K562 (cell line): ENCODE results near the gene CDPF1. TPM values are rescaled to one million over a fixed set of nuclear protein-coding genes. Genes with fewer than 3 reads are reported as not detected.

Source experiments
- CBX3 ChIP-seq, 2 experiments: IDR thresholded peaks; 1 replicate in 1 of 2; 2 replicates in 1 of 2; pipeline ENCODE4 v1.6.1; 2012; ENCODE audit warnings: inconsistent platforms in 2 of 2, low read length in 2 of 2, borderline replicate concordance in 1 of 2, control low read depth in 1 of 2
- CBX5 ChIP-seq: IDR thresholded peaks from 2 replicates; pipeline ENCODE4 v1.6.1; 2014; ENCODE audit warnings: low read depth, borderline replicate concordance
- KLF1 ChIP-seq: fragments of 450-650 bp; IDR thresholded peaks from 2 replicates; pipeline ENCODE4 v1.6.1; 2016; ENCODE audit warnings: missing genetic modification characterization, missing compliant biosample characterization
- PPARD ChIP-seq: fragments of 250-450 bp; sonication (Bioruptor Pico); IDR thresholded peaks from 2 replicates; pipeline ENCODE4 v1.8.0; 2022; ENCODE audit warnings: inconsistent platforms, mild to moderate bottlenecking, moderate library complexity
- TRIM28 ChIP-seq: fragments of 450-650 bp; IDR thresholded peaks from 2 replicates; pipeline ENCODE4 v1.6.1; 2017
- YBX1 ChIP-seq: fragments of 450-650 bp; IDR thresholded peaks from 2 replicates; pipeline ENCODE4 v1.7.1; 2016; ENCODE audit warnings: mild to moderate bottlenecking
- ZBTB17 ChIP-seq: fragments of 450-650 bp; formaldehyde crosslinking; IDR thresholded peaks from 2 replicates; pipeline ENCODE4 v1.4.0; 2020; ENCODE audit warnings: mild to moderate bottlenecking
- ZNF766 ChIP-seq: fragments of 200-800 bp; sonication (Bioruptor generic); conservative IDR thresholded peaks from 2 replicates; pipeline ENCODE4 v1.6.1; 2016; ENCODE audit warnings: missing genetic modification characterization, missing compliant biosample characterization
- polyA plus RNA-seq, 8 experiments: library from polyadenylated mRNA; depleted of rRNA in 4 of 8; stranded (reverse) in 5 of 8; unstranded in 3 of 8; fragments of >200 nt; fragmentation: Nextera tagmentation in 2 of 8; fragmentation: Illumina TruSeq in 1 of 8; extraction: Ambion mirVana in 2 of 8; extraction: Trizol in 1 of 8; gene quantifications; 2 replicates each; pipeline versions ENCODE4 v1.2.1 to v1.2.3, GENCODE V29; 2011 to 2014; ENCODE audit warnings: inconsistent platforms in 1 of 8, missing spikeins in 1 of 8
- total RNA-seq, 7 experiments: library from RNA; depleted of rRNA in 6 of 7; stranded (reverse); fragments of >200 nt in 6 of 7; fragmentation: Illumina TruSeq in 2 of 7; extraction: Trizol in 2 of 7; gene quantifications; 2 replicates each; pipeline versions ENCODE4 v1.2.1 to v1.2.3, GENCODE V29; 2011 to 2021; ENCODE audit warnings: low replicate concordance in 1 of 7
- TF ChIP-seq, protein P1 (sequence below): sonication (generic); formaldehyde crosslinking; IDR thresholded peaks from 2 replicates; pipeline ENCODE4 v1.9.0; 2022; ENCODE audit warnings: mild to moderate bottlenecking, missing genetic modification reagents
- TF ChIP-seq, protein P2 (sequence below): fragments of 450-650 bp; IDR thresholded peaks from 2 replicates; pipeline ENCODE4 v1.6.1; 2016
- TF ChIP-seq, protein P3 (sequence below): fragments of 450-650 bp; formaldehyde crosslinking; IDR thresholded peaks from 2 replicates; pipeline ENCODE4 v1.4.0; 2020; ENCODE audit warnings: mild to moderate bottlenecking, mixed read lengths

The CDPF1 gene
- total and polyA plus RNA-seq, 9 of the 15 experiments (the other 6 are each of a cell fraction or from before 2014, with no cell fraction given), result 0.84 to 19.5 (median 9.1) TPM

DNA sequence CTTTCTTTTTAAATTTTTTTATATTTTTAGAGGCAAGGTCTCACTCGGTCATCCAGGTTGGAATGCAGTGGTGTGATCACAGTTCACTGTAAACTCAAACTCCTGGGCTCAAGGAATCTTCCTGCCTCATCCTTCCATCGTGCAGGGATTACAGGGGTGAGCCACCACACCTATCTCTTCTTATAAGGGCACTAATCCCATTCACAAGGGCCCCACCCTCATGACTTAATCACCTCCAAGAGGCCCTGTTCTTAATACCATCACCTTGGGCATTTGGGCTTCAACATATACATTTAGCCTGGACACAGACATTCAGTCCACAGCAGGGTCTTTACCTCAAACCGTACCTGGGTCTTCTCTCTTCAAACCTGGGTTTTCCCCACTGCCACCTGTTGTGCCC, 42.1 kb upstream of the CDPF1 start (continued):
- no peak for TF ChIP-seq CBX5
- TF ChIP-seq, protein P1, sequence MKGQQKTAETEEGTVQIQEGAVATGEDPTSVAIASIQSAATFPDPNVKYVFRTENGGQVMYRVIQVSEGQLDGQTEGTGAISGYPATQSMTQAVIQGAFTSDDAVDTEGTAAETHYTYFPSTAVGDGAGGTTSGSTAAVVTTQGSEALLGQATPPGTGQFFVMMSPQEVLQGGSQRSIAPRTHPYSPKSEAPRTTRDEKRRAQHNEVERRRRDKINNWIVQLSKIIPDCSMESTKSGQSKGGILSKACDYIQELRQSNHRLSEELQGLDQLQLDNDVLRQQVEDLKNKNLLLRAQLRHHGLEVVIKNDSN (CRISPR knock-in tag), result no peak
- TF ChIP-seq CBX3 (IDR thresholded peaks at IDR 0.05; ENCODE audit: borderline replicate concordance in 1 of 2, low read length in 2 of 2), result no peak
- no peak for TF ChIP-seq ZBTB17 (CRISPR knock-in tag)
- no peak for TF ChIP-seq KLF1 (tag)
- no peak for TF ChIP-seq PPARD (CRISPR knock-in tag)
- no peak for TF ChIP-seq TRIM28
- TF ChIP-seq, protein P2, sequence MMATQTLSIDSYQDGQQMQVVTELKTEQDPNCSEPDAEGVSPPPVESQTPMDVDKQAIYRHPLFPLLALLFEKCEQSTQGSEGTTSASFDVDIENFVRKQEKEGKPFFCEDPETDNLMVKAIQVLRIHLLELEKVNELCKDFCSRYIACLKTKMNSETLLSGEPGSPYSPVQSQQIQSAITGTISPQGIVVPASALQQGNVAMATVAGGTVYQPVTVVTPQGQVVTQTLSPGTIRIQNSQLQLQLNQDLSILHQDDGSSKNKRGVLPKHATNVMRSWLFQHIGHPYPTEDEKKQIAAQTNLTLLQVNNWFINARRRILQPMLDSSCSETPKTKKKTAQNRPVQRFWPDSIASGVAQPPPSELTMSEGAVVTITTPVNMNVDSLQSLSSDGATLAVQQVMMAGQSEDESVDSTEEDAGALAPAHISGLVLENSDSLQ, result no peak
- TF ChIP-seq, protein P3, sequence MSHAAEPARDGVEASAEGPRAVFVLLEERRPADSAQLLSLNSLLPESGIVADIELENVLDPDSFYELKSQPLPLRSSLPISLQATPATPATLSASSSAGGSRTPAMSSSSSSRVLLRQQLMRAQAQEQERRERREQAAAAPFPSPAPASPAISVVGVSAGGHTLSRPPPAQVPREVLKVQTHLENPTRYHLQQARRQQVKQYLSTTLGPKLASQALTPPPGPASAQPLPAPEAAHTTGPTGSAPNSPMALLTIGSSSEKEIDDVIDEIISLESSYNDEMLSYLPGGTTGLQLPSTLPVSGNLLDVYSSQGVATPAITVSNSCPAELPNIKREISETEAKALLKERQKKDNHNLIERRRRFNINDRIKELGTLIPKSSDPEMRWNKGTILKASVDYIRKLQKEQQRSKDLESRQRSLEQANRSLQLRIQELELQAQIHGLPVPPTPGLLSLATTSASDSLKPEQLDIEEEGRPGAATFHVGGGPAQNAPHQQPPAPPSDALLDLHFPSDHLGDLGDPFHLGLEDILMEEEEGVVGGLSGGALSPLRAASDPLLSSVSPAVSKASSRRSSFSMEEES (CRISPR knock-in tag), result no peak
- TF ChIP-seq YBX1, result no peak
- TF ChIP-seq ZNF766 (CRISPR knock-in tag), result no peak
- TF ChIP-seq, all 486 proteins: peak for 0
